GM12878 (cell line): ENCODE results near the gene CACNA1A. TPM values are rescaled to one million over a fixed set of nuclear protein-coding genes. Genes with fewer than 3 reads are reported as not detected.

Experiments used
- ATAC-seq: fragments of 200-7000 bp; cut with Tn5 transposase; 3 replicates; pipeline ENCODE4 v1.9.1; 2020; ENCODE audit warnings: mild to moderate bottlenecking, moderate library complexity
- BruUV-seq: library from RNA; stranded (reverse); fragments of 400-500 nt; replicated peaks from 2 replicates; lab custom pipeline; 2021; lab: Mats Ljungman, UMichigan
- CTCF ChIA-PET: fragments of 300-600 bp; sonication (Branson Sonifier 250); formaldehyde crosslinking; extraction: SDS; loops from one replicate; lab custom pipeline; 2021; ENCODE audit warnings: inconsistent platforms; lab: Yijun Ruan, JAX
- POLR2A ChIA-PET: fragments of 350-600 bp; formaldehyde crosslinking; extraction: SDS; loops from one replicate; lab custom pipeline; 2021; ENCODE audit warnings: inconsistent platforms; lab: Charles Lee
- RAD21 ChIA-PET: fragments of 300-600 bp; sonication (Branson Sonifier 250); formaldehyde crosslinking; loops from one replicate; lab custom pipeline; 2023; ENCODE audit warnings: antibody characterized with exemption; ENCODE audit not compliant: unreplicated experiment; lab: Charles Lee
- SMC1A ChIA-PET: fragments of 300-600 bp; sonication (Branson Sonifier 250); formaldehyde crosslinking; loops from one replicate; lab custom pipeline; 2023; ENCODE audit not compliant: unreplicated experiment, uncharacterized antibody; lab: Charles Lee
- DNase-seq: peaks from one replicate; pipeline ENCODE4 v3.0.0-alpha.2; 2011; ENCODE audit warnings: low read depth, low spot score
- FAIRE-seq: peaks from 3 replicates; lab custom pipeline; 2011; peaks lifted over from hg19 to GRCh38; lab: Jason Lieb, UNC
- H2AFZ ChIP-seq: 2 replicates; pipeline ENCODE4 v1.6.0; 2011; ENCODE audit warnings: low read depth, low read length, control low read depth; ENCODE audit not compliant: control insufficient read depth
- H3K27ac ChIP-seq: 2 replicates; pipeline ENCODE4 v1.5.1; 2011; ENCODE audit warnings: control low read depth; ENCODE audit not compliant: control insufficient read depth, insufficient read depth
- H3K27me3 ChIP-seq, 2 experiments: replicated peaks in 1 of 2; 2 replicates each; pipeline versions ENCODE4 v1.6.0 to v1.6.1; 2011; ENCODE audit warnings: low read length in 1 of 2; ENCODE audit not compliant: control insufficient read depth in 2 of 2, insufficient read depth in 2 of 2
- H3K36me3 ChIP-seq, 2 experiments: 2 replicates each; pipeline ENCODE4 v1.5.1; 2011; ENCODE audit warnings: low read length in 1 of 2; ENCODE audit not compliant: control insufficient read depth in 2 of 2, insufficient read depth in 2 of 2
- H3K4me1 ChIP-seq: 2 replicates; pipeline ENCODE4 v1.6.1; 2011; ENCODE audit warnings: mild to moderate bottlenecking, low read length, moderate library complexity, mixed read lengths; ENCODE audit not compliant: control insufficient read depth, insufficient read depth
- H3K4me2 ChIP-seq: 2 replicates; pipeline ENCODE4 v1.6.0; 2011; ENCODE audit warnings: control low read depth; ENCODE audit not compliant: control insufficient read depth, insufficient read depth
- H3K4me3 ChIP-seq: fragments of 200-600 bp; sonication (generic); 2 replicates; pipeline ENCODE4 v1.5.1; 2016
- H3K79me2 ChIP-seq: 2 replicates; pipeline ENCODE4 v1.6.0; 2011; ENCODE audit warnings: low read length; ENCODE audit not compliant: control insufficient read depth, insufficient read depth
- H3K9ac ChIP-seq: 2 replicates; pipeline ENCODE4 v1.8.0; 2011; ENCODE audit warnings: low read length, control low read depth, mixed read lengths; ENCODE audit not compliant: control insufficient read depth, insufficient read depth
- H3K9me3 ChIP-seq: replicated peaks from 3 replicates; pipeline ENCODE4 v1.5.1; 2011; ENCODE audit warnings: mild to moderate bottlenecking, low read length; ENCODE audit not compliant: control insufficient read depth, insufficient read depth
- H4K20me1 ChIP-seq: 2 replicates; pipeline ENCODE4 v1.6.0; 2011; ENCODE audit not compliant: control insufficient read depth, insufficient read depth
- ATF3 ChIP-seq: IDR thresholded peaks from 2 replicates; pipeline ENCODE4 v1.6.1; 2011; ENCODE audit warnings: low read depth, mild to moderate bottlenecking, low read length, moderate library complexity, borderline replicate concordance; ENCODE audit errors: extremely low read depth
- ATF7 ChIP-seq: fragments of 450-650 bp; IDR thresholded peaks from 2 replicates; pipeline ENCODE4 v1.6.1; 2016; ENCODE audit warnings: low read depth, mild to moderate bottlenecking
- EZH2 ChIP-seq: IDR thresholded peaks from 2 replicates; pipeline ENCODE4 v1.6.1; 2012; ENCODE audit warnings: low read depth, mild to moderate bottlenecking, control low read depth, inconsistent platforms, low read length, borderline replicate concordance; ENCODE audit not compliant: control insufficient read depth
- IRF4 ChIP-seq: IDR thresholded peaks from 2 replicates; pipeline ENCODE4 v1.6.1; 2011; ENCODE audit warnings: low read depth, low read length
- NR2F1 ChIP-seq: fragments of 450-650 bp; conservative IDR thresholded peaks from 2 replicates; pipeline ENCODE4 v1.6.1; 2017; ENCODE audit warnings: mild to moderate bottlenecking
- REST ChIP-seq: IDR thresholded peaks from 2 replicates; pipeline ENCODE4 v1.6.1; 2012; ENCODE audit warnings: mild to moderate bottlenecking, low read depth, low read length
- TCF7 ChIP-seq: IDR thresholded peaks from 2 replicates; pipeline ENCODE4 v1.6.1; 2014; ENCODE audit warnings: antibody characterized with exemption, borderline replicate concordance
- WGBS: methylation state at CpG from one replicate; pipeline ENCODE4 v1.1.6; 2016; ENCODE audit warnings: low lambda C conversion rate; ENCODE audit not compliant: insufficient replicate concordance, insufficient coverage; ENCODE audit errors: missing lambda C conversion rate; 5-methylcytosine and 5-hydroxymethylcytosine counted together
- in situ Hi-C: fragments of 300-500 bp; cut with MboI; formaldehyde crosslinking; loops from 9 replicates; pipeline ENCODE4 v1.14.3; 2018; ENCODE audit warnings: mixed read lengths
- intact Hi-C: fragments of 100-400 bp; cut with micrococcal nuclease; formaldehyde crosslinking; loops from one replicate; pipeline ENCODE4 v1.14.2; 2022; ENCODE audit not compliant: unreplicated experiment
- polyA plus RNA-seq, 11 experiments: library from polyadenylated mRNA; depleted of rRNA in 4 of 11; unstranded in 6 of 11; stranded (reverse) in 5 of 11; fragments of >200 nt; fragmentation: Nextera tagmentation in 4 of 11; fragmentation: Illumina TruSeq in 1 of 11; extraction: Ambion mirVana in 4 of 11; extraction: Trizol in 1 of 11; gene quantifications; 1 replicate in 1 of 11; 2 replicates in 10 of 11; pipeline versions ENCODE4 v1.2.1 to v1.2.3, GENCODE V29; 2011 to 2016; ENCODE audit warnings: inconsistent platforms in 2 of 11, missing spikeins in 2 of 11, low read depth in 1 of 11
- total RNA-seq, 4 experiments: library from RNA; depleted of rRNA in 3 of 4; stranded (reverse); fragments of >200 nt in 3 of 4; fragmentation: Illumina TruSeq in 1 of 4; extraction: Trizol in 1 of 4; gene quantifications; 2 replicates each; pipeline versions ENCODE4 v1.2.1 to v1.2.3, GENCODE V29; 2013 to 2021
- TF ChIP-seq, protein P1 (sequence below): IDR thresholded peaks from 2 replicates; pipeline ENCODE4 v1.6.1; 2011; ENCODE audit warnings: low read depth, low read length, improper control_type of control experiment, borderline replicate concordance

The CACNA1A gene
- total and polyA plus RNA-seq, 10 of the 15 experiments (the other 5 are each of a cell fraction or from before 2014, with no cell fraction given) = 1.1 to 4.4 (median 2.5) TPM

DNA sequence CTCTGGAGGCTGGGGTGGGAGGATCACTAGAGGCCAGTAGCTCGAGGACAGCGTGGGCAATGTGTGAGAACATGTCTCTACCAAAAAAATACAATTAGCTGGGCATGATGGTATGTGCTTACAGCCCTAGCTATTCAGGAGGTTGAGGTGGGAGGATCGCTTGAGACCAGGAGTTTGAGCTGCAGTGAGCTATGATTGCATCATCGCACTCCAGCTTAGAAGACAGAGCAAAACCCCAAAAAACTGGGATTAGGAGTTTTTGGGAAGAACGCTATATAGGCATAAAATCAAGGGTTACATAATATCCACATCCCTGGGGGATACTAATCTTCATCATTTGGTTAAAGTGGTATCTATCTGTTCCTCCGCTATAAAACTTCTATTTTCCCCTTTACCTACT lies 155.5 kb downstream of the CACNA1A start:
- Histone ChIP-seq H3K4me1 (no peaks in the 10 kb centered on the region), H3K36me3 (no peaks in the 10 kb centered on the region; a peak in 1 of 4 replicates), H3K27ac (no peak overlapping the region), H2AFZ (no peak overlapping the region), H3K9me3 (peaks cover 4% of the 10 kb centered on the region; the same call in 2 of the 3 replicates), H3K9ac (no peak overlapping the region), H3K4me3 (no peak overlapping the region), H4K20me1 (no peaks in the 10 kb centered on the region), H3K27me3 (no peaks in the 10 kb centered on the region; a peak in 1 of 4 replicates), H3K79me2 (no peaks in the 10 kb centered on the region), H3K4me2 (no peak overlapping the region)
- ChIA-PET RAD21 (no interaction called here), SMC1A (no interaction called here), POLR2A (no interaction called here), CTCF (no interaction called here)
- WGBS = 48% methylated on average over 6 of the region's 6 CpGs
- FAIRE-seq (no peak), ATAC-seq (no peak), DNase-seq (no peak)
- no peak for TF ChIP-seq TCF7
- TF ChIP-seq IRF4 = no peak
- TF ChIP-seq ATF7 = no peak
- TF ChIP-seq REST = no peak
- no peak for TF ChIP-seq EZH2
- TF ChIP-seq NR2F1 = no peak
- TF ChIP-seq ATF3 = no peak
- TF ChIP-seq, protein P1, sequence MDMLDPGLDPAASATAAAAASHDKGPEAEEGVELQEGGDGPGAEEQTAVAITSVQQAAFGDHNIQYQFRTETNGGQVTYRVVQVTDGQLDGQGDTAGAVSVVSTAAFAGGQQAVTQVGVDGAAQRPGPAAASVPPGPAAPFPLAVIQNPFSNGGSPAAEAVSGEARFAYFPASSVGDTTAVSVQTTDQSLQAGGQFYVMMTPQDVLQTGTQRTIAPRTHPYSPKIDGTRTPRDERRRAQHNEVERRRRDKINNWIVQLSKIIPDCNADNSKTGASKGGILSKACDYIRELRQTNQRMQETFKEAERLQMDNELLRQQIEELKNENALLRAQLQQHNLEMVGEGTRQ = no peak
- intact Hi-C loops (no loop called here), in situ Hi-C loops (no loop called here)
- BruUV-seq = no TSS peak
